Esophagus muscularis mucosa (tissue), 4 donors: ENCODE data around the gene TRAPPC12. TPM values are rescaled to one million over a fixed set of nuclear protein-coding genes. Genes with fewer than 3 reads are reported as not detected.

ENCODE experiments used
- DNase-seq: peaks from one replicate; pipeline ENCODE4 v3.0.0-alpha.2; 2017; ENCODE audit errors: extremely low spot score
- H3K27ac ChIP-seq, 4 donors: fragments of 200-600 bp; sonication (generic); replicated peaks in 1 of 4; 1 replicate in 3 of 4; 2 replicates in 1 of 4; pipeline ENCODE4 v1.5.1; 2016 to 2019; ENCODE audit warnings: mild to moderate bottlenecking in 1 of 4
- H3K27me3 ChIP-seq, 4 donors: fragments of 200-600 bp; sonication (generic); one replicate each; pipeline versions ENCODE4 v1.5.1 to v1.6.0; 2016 to 2019
- H3K36me3 ChIP-seq, 4 donors: fragments of 200-600 bp; sonication (generic); one replicate each; pipeline ENCODE4 v1.5.1; 2016 to 2019
- H3K4me1 ChIP-seq, 4 donors: fragments of 200-600 bp; sonication (generic); one replicate each; pipeline ENCODE4 v1.5.1; 2016 to 2019
- H3K4me3 ChIP-seq, 4 donors: fragments of 200-600 bp; sonication (generic); 1 replicate in 2 of 4; 2 replicates in 2 of 4; pipeline ENCODE4 v1.5.1; 2016 to 2019; ENCODE audit warnings: mild to moderate bottlenecking in 4 of 4, moderate library complexity in 1 of 4
- H3K9me3 ChIP-seq, 4 donors: fragments of 200-600 bp; sonication (generic); 1 replicate in 3 of 4; 2 replicates in 1 of 4; pipeline ENCODE4 v1.5.1; 2016 to 2019
- EP300 ChIP-seq: sonication (generic); formaldehyde crosslinking; IDR thresholded peaks from one replicate; pipeline ENCODE4 v1.6.1; 2017; ENCODE audit warnings: antibody characterized with exemption
- POLR2A ChIP-seq: fragments of 450-650 bp; IDR thresholded peaks from one replicate; pipeline ENCODE4 v1.6.1; 2017; ENCODE audit warnings: antibody characterized with exemption, moderate library complexity, mild to moderate bottlenecking, low read depth
- POLR2AphosphoS5 ChIP-seq, 2 donors: sonication (generic); formaldehyde crosslinking; IDR thresholded peaks; one replicate each; pipeline ENCODE4 v1.6.1; 2017; ENCODE audit warnings: antibody characterized with exemption in 2 of 2
- WGBS: methylation state at CpG from one replicate; pipeline ENCODE4 v1.1.5; 2018; 5-methylcytosine and 5-hydroxymethylcytosine counted together
- intact Hi-C: fragments of 100-400 bp; cut with DNase I; formaldehyde crosslinking; loops from one replicate; pipeline ENCODE4 v1.15.1; 2023
- total RNA-seq, 4 donors: library from RNA; depleted of rRNA; stranded (reverse); fragments of >200 nt; gene quantifications; one replicate each; pipeline versions ENCODE4 v1.1.0 to v1.2.1, GENCODE V29; 2016
- TF ChIP-seq, protein P1 (sequence below), 3 experiments: fragments of 200-600 bp in 2 of 3; fragments of 450-650 bp in 1 of 3; sonication (generic) in 2 of 3; IDR thresholded peaks; one replicate each; pipeline ENCODE4 v1.5.1; 2017 to 2019; ENCODE audit warnings: antibody characterized with exemption in 3 of 3, mild to moderate bottlenecking in 2 of 3, moderate library complexity in 1 of 3

Gene TRAPPC12
- total RNA-seq, 4 donors from 2014 or later, result 65.6 to 89.3 (median 72.6) TPM

DNA sequence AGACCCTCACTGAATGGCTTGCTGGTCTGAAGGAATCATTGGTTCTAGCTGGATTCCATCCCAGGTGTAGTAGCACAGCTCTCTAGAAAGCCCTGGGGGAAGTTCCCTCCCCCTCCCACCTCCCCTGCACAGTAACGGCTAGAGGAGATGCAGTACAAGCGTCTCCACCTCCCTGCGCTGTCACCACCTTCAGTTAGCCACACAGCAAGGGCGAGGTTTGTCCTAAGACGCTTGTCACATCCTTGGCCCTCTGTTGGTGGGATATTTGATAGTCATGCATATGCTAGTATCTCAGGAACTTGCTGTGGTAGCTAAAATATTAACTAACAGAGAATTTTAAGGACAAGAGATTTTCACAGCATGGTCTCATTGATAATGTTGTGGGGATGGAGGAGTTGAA, 19.4 kb downstream of the TRAPPC12 start:
- H3K9me3 ChIP-seq, result peaks cover 0 to 23% (median 19%) of the 10 kb centered on the region in 4 donors
- peaks cover 24 to 58% (median 41%) of the 10 kb centered on the region in 4 donors for H3K36me3 ChIP-seq
- TF ChIP-seq POLR2A (no peak), POLR2AphosphoS5 (IDR thresholded peaks at IDR 0.05) (no peak), EP300 (no peak)
- TF ChIP-seq, protein P1, sequence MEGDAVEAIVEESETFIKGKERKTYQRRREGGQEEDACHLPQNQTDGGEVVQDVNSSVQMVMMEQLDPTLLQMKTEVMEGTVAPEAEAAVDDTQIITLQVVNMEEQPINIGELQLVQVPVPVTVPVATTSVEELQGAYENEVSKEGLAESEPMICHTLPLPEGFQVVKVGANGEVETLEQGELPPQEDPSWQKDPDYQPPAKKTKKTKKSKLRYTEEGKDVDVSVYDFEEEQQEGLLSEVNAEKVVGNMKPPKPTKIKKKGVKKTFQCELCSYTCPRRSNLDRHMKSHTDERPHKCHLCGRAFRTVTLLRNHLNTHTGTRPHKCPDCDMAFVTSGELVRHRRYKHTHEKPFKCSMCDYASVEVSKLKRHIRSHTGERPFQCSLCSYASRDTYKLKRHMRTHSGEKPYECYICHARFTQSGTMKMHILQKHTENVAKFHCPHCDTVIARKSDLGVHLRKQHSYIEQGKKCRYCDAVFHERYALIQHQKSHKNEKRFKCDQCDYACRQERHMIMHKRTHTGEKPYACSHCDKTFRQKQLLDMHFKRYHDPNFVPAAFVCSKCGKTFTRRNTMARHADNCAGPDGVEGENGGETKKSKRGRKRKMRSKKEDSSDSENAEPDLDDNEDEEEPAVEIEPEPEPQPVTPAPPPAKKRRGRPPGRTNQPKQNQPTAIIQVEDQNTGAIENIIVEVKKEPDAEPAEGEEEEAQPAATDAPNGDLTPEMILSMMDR (IDR thresholded peaks at IDR 0.05), result no peak
- no peak overlapping the region for H3K27ac ChIP-seq
- peaks cover 14 to 27% (median 21%) of the 10 kb centered on the region in 4 donors for H3K4me1 ChIP-seq
- WGBS, result 82% methylated on average over 5 of the region's 5 CpGs
- peak; percentile 39 for DNase-seq
- H3K4me3 ChIP-seq, result no peak overlapping the region
- H3K27me3 ChIP-seq, result no peaks in the 10 kb centered on the region
- intact Hi-C loops, result no loop called here

- H3K27ac ChIP-seq, result no peak overlapping the region
- no peak for TF ChIP-seq EP300
- TF ChIP-seq, protein P1 (IDR thresholded peaks at IDR 0.05), result no peak
- TF ChIP-seq POLR2A, result no peak
- no peak for TF ChIP-seq POLR2AphosphoS5 (IDR thresholded peaks at IDR 0.05)
- intact Hi-C loops, result no loop called here
- DNase-seq, result peak; percentile 29
- no peaks in the 10 kb centered on the region for H3K27me3 ChIP-seq
- H3K4me1 ChIP-seq, result peaks cover 14 to 30% (median 26%) of the 10 kb centered on the region in 4 donors
- H3K36me3 ChIP-seq, result peaks cover 22 to 57% (median 40%) of the 10 kb centered on the region in 4 donors
- H3K9me3 ChIP-seq, result peaks cover 0 to 23% (median 19%) of the 10 kb centered on the region in 4 donors
- H3K4me3 ChIP-seq, result no peak overlapping the region
- 86% methylated on average over 3 of the region's 3 CpGs for WGBS
Observed at GRCh38 chr2:3399381-3399780, 19.9 kb downstream of the TRAPPC12 start.

GRCh38 chr2:3399829-3400228, 20.3 kb downstream of the TRAPPC12 start:
- no peaks in the 10 kb centered on the region for H3K27me3 ChIP-seq
- H3K4me3 ChIP-seq, result no peak overlapping the region
- peaks cover 14 to 34% (median 27%) of the 10 kb centered on the region in 4 donors for H3K4me1 ChIP-seq
- peaks cover 0 to 23% (median 19%) of the 10 kb centered on the region in 4 donors for H3K9me3 ChIP-seq
- no peak for DNase-seq
- H3K27ac ChIP-seq, result no peak overlapping the region
- no peak for TF ChIP-seq POLR2A
- TF ChIP-seq EP300, result no peak
- TF ChIP-seq POLR2AphosphoS5 (IDR thresholded peaks at IDR 0.05), result peak in 1 of 2 donors; percentile 21
- 63% methylated on average over 9 of the region's 9 CpGs for WGBS
- peaks cover 20 to 61% (median 40%) of the 10 kb centered on the region in 4 donors for H3K36me3 ChIP-seq
- intact Hi-C loops, result no loop called here

- no peak for TF ChIP-seq EP300
- TF ChIP-seq, protein P1 (IDR thresholded peaks at IDR 0.05), result no peak
- no peak for TF ChIP-seq POLR2A
- TF ChIP-seq POLR2AphosphoS5 (IDR thresholded peaks at IDR 0.05), result no peak
- intact Hi-C loops, result no loop called here
- H3K4me1 ChIP-seq, result peaks cover 22 to 47% (median 34%) of the 10 kb centered on the region in 4 donors
- WGBS, result 81% methylated on average over 11 of the region's 11 CpGs
- H3K27me3 ChIP-seq, result no peaks in the 10 kb centered on the region
- peaks cover 20 to 63% (median 32%) of the 10 kb centered on the region in 4 donors for H3K36me3 ChIP-seq
- no peaks in the 10 kb centered on the region for H3K9me3 ChIP-seq
- DNase-seq, result no peak
- peak overlapping the region in 1 of 4 donors; percentile 34 for H3K27ac ChIP-seq
- H3K4me3 ChIP-seq, result no peak overlapping the region
Observed at GRCh38 chr2:3403587-3404334, 24.3 kb downstream of the TRAPPC12 start.

DNA sequence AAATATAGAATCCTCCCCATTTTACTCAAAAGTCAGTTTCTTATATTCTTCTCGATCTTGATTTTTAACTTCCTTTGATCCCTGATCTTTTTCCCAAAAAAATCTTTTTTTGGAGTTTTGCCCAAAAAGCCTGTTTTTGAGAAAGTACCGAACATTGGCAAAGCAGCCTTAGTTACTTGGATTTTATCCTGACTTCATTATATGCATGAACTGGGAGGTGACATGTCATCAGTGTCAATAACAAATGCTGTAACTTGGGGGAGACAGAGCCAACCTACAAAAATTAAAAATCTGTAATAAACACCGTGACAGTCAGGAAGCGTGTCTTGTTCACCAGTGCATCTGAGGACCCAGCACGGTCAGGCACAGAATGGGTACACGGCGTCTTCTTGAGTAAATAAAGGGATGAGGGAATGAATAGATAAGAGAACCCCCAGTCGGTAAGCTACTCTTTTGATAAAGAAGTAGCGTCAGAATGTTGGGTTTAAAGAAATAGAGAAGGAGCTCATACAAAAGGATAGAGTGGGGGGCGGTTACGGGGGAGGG, 24.9 kb downstream of the TRAPPC12 start:
- intact Hi-C loops, result no loop called here
- TF ChIP-seq EP300, result no peak
- TF ChIP-seq POLR2A, result no peak
- TF ChIP-seq, protein P1 (IDR thresholded peaks at IDR 0.05), result no peak
- no peak for TF ChIP-seq POLR2AphosphoS5 (IDR thresholded peaks at IDR 0.05)
- Histone ChIP-seq H3K4me3 (no peak overlapping the region), H3K27ac (peak overlapping the region in 1 of 4 donors; percentile 34), H3K36me3 (peaks cover 20 to 60% (median 31%) of the 10 kb centered on the region in 4 donors), H3K27me3 (no peaks in the 10 kb centered on the region), H3K9me3 (no peaks in the 10 kb centered on the region), H3K4me1 (peaks cover 20 to 41% (median 31%) of the 10 kb centered on the region in 4 donors)
- WGBS, result 84% methylated on average over 11 of the region's 11 CpGs
- DNase-seq, result no peak
